ENCODE measurements around the gene DYNC2H1. TPM values are rescaled to one million over a fixed set of nuclear protein-coding genes. Genes with fewer than 3 reads are reported as not detected.

DYNC2H1 gene
- polyA plus RNA-seq, 1 experiment: 25.3 TPM

DNA sequence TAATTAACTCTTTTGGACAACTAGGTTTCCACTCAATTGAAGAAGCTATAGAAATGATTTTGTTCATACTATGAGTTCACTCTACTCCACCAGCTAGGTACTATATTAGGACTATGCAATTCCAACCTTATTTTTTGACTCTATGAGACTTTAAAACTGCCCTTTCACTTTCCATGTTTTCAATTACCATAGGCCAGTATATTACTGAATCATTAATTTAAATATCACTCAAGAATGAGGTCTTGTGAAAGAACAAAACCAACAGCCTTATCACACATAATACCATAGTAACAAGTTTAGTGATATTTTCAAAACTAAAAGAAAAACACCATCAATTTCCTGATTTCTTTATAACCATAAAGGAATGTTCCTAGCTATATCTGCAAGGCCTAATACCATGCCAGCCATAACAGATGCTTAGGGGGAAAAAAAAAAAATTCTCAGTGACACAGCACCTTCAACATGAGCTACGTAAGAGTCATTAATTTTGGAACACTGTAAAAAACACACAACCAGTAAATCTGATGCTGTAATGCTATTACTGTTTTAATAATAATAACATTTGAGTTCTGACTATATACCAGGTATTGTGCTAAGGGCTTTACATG, 23.4 kb upstream of the DYNC2H1 start:
- no peak overlapping the region for H3K4me3 ChIP-seq (ENCODE audit: low read depth, low read length)
- TF ChIP-seq, protein P1, sequence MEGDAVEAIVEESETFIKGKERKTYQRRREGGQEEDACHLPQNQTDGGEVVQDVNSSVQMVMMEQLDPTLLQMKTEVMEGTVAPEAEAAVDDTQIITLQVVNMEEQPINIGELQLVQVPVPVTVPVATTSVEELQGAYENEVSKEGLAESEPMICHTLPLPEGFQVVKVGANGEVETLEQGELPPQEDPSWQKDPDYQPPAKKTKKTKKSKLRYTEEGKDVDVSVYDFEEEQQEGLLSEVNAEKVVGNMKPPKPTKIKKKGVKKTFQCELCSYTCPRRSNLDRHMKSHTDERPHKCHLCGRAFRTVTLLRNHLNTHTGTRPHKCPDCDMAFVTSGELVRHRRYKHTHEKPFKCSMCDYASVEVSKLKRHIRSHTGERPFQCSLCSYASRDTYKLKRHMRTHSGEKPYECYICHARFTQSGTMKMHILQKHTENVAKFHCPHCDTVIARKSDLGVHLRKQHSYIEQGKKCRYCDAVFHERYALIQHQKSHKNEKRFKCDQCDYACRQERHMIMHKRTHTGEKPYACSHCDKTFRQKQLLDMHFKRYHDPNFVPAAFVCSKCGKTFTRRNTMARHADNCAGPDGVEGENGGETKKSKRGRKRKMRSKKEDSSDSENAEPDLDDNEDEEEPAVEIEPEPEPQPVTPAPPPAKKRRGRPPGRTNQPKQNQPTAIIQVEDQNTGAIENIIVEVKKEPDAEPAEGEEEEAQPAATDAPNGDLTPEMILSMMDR (IDR thresholded peaks at IDR 0.05; ENCODE audit: low read depth, low read length): no peak
- no peak for DNase-seq (ENCODE audit: low read depth, low spot score)
- ChIA-PET POLR2A (no interaction called here), CTCF (no interaction called here)
- no peak overlapping the region for H3K27ac ChIP-seq (ENCODE audit: low read depth, low read length)
- H3K27me3 ChIP-seq (ENCODE audit: control insufficient read depth, insufficient read depth, low read length): no peaks in the 10 kb centered on the region
- no peaks in the 10 kb centered on the region for H3K9me3 ChIP-seq (ENCODE audit: control insufficient read depth, insufficient read depth, low read length)

DNA sequence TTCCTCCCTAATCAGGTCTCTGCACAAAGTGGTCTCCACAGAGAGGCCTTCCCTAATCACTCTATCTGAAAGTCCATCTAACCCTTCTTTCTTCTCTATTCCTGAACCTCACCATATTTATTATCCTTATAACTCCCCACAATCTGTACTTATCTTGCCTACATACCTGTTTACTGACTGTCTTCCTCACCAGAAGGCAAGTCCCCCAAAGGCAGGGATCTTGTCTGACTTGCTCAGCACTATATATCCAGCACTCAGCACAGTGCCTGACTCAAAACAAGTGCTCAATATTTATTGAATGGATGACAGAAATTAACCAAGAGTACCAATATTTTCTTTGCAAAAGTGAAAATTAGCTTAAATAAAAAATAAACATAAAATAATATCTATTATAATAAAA, 22.8 kb upstream of the DYNC2H1 start:
- no peak for DNase-seq (ENCODE audit: low read depth, low spot score)
- Histone ChIP-seq H3K9me3 (ENCODE audit: control insufficient read depth, insufficient read depth, low read length) (no peaks in the 10 kb centered on the region; the same call in 1 of the 2 replicates), H3K27me3 (ENCODE audit: control insufficient read depth, insufficient read depth, low read length) (no peaks in the 10 kb centered on the region), H3K4me3 (ENCODE audit: low read depth, low read length) (no peak overlapping the region), H3K27ac (ENCODE audit: low read depth, low read length) (no peak overlapping the region)
- ChIA-PET CTCF (no interaction called here), POLR2A (no interaction called here)
- TF ChIP-seq, protein P1 (IDR thresholded peaks at IDR 0.05; ENCODE audit: low read depth, low read length): no peak

DNA sequence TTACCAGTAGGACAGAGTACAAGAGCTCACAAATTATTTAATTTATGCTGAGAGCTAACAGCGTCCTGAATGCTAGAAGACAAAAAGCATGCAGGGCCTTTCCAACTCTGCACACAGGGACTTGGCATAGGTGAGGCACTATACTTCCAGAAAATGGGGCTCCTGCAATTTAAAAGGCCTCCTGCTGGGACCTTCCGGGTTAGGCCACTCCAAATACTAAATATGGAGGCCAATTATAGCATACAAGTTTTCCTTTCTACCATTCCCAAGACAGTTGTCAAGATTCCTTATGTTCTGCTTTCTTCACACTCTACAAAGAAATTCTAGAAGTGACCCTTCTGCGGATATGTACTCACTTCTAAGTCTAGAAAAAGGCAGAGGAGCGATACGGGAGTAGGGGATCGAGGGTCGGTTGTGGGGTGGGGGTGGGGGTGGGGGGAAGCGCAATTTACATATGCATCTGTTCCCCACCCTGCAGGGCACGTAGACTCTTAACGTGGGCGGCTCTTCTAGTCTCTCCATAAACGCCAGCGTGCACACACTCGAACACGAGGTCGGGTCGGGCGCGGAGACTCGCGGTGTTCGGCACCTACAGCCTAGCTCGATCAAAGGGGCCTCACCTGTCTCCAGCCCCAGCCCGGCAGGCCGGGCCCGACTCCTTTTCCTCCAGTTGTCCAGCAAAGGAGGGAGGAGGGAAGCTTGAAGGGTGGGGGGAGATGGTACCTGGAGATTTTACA, 18.0 kb upstream of the DYNC2H1 start:
- POLR2A ChIA-PET: interaction anchor here (1.3 to 3.4 kb wide), 2 partner anchors 14 to 18 kb away, joined by 5 to 28 read pairs; partner anchors contain the start of gene DYNC2H1
- H3K4me3 ChIP-seq (ENCODE audit: low read depth, low read length): peak overlapping the region; percentile 80
- TF ChIP-seq, protein P1 (IDR thresholded peaks at IDR 0.05; ENCODE audit: low read depth, low read length): no peak
- CTCF ChIA-PET: interaction anchor here (0.6 to 4.3 kb wide), 5 partner anchors 16 to 309 kb away, joined by 3 to 22 read pairs (median 6); partner anchors contain the start of gene DYNC2H1
- H3K9me3 ChIP-seq (ENCODE audit: control insufficient read depth, insufficient read depth, low read length): no peaks in the 10 kb centered on the region; the same call in 1 of the 2 replicates
- DNase-seq (ENCODE audit: low read depth, low spot score): no peak
- H3K27ac ChIP-seq (ENCODE audit: low read depth, low read length): peak overlapping the region; percentile 77
- H3K27me3 ChIP-seq (ENCODE audit: control insufficient read depth, insufficient read depth, low read length): no peaks in the 10 kb centered on the region

DNA sequence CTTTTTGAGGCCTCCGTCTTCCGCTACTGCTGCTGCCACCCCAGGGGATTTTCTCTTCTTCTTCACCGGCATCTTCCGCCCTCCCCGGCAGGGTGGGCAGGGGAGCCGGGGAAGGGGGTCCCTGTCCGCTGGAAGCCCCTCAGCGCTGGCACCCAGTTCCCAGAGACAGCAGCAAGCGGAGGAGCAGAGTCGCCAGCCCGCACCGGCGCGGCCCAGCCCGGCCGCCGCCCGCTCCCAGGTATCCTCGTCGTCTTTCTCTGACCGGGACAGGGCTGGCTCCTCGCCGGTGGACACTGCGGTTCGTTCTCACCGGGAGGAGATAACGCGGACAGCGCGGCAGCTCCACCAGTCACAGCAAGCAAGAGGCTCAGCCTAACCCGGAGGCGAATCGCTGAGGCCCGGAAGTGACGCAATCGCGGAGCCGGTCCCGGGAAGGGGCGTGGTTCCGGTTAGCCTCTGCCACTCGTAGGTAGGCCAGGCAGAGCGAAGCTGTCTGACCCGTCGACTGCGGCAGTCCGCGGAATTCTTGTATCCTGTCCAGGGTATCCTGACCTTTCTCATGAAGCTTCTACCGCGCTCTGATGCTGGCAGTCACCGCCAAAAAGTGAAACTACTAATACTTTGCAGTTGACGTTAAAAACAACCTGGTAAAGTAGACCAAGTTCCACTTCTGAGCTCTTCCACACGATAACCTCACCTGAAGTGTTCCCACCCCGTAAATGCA, 17.3 kb upstream of the DYNC2H1 start, which contains the start of gene DCUN1D5:
Gene DCUN1D5 (minus strand): TSS at position 360 of the 724 bp plus-strand sequence. CDS start 288 bp downstream, at position 72.
- H3K27me3 ChIP-seq (ENCODE audit: control insufficient read depth, insufficient read depth, low read length): no peaks in the 10 kb centered on the region
- ChIA-PET CTCF (interaction anchor here (0.8 to 4.3 kb wide), 5 partner anchors 17 to 151 kb away, joined by 4 to 22 read pairs (median 5); partner anchors contain the start of gene DYNC2H1), POLR2A (interaction anchor here (0.7 to 3.4 kb wide), 3 partner anchors 13 to 358 kb away, joined by 3 to 28 read pairs (median 5); partner anchors contain the start of gene DYNC2H1)
- H3K9me3 ChIP-seq (ENCODE audit: control insufficient read depth, insufficient read depth, low read length): no peaks in the 10 kb centered on the region; the same call in 1 of the 2 replicates
- DNase-seq (ENCODE audit: low read depth, low spot score): peak; percentile 85
- TF ChIP-seq, protein P1 (IDR thresholded peaks at IDR 0.05; ENCODE audit: low read depth, low read length): no peak
- peak within 1 kb of the TSS; percentile 80 for H3K4me3 ChIP-seq (ENCODE audit: low read depth, low read length)
- peak within 1 kb of the TSS; percentile 77 for H3K27ac ChIP-seq (ENCODE audit: low read depth, low read length)
